HepG2 (cell line): ENCODE measurements around the gene PRKACB. TPM values are rescaled to one million over a fixed set of nuclear protein-coding genes. Genes with fewer than 3 reads are reported as not detected.

Source experiments
- ATAC-seq: fragments of 200-7000 bp; cut with Tn5 transposase; 3 replicates; pipeline ENCODE4 v1.9.1; 2020; ENCODE audit warnings: mild to moderate bottlenecking, moderate library complexity
- BruUV-seq: library from RNA; stranded (reverse); fragments of 400-500 nt; replicated peaks from 2 replicates; lab custom pipeline; 2021; lab: Mats Ljungman, UMichigan
- CTCF ChIA-PET: fragments of 300-600 bp; formaldehyde crosslinking; extraction: SDS; loops from one replicate; lab custom pipeline; 2021; ENCODE audit warnings: low total read pairs, inconsistent platforms, low intra/inter-chr PET ratio; lab: Yijun Ruan, JAX
- POLR2A ChIA-PET: fragments of 350-600 bp; sonication (Branson Sonifier 250); formaldehyde crosslinking; loops from one replicate; lab custom pipeline; 2020; ENCODE audit warnings: antibody characterized with exemption, inconsistent platforms; lab: Yijun Ruan, JAX
- DNase-seq: peaks from one replicate; pipeline ENCODE4 v3.0.0-alpha.2; 2015; ENCODE audit warnings: low spot score
- FAIRE-seq: peaks from 3 replicates; lab custom pipeline; 2011; peaks lifted over from hg19 to GRCh38; lab: Jason Lieb, UNC
- H2AFZ ChIP-seq: one replicate; pipeline ENCODE4 v1.6.1; 2011; ENCODE audit warnings: low read length, inconsistent platforms
- H3K27ac ChIP-seq: fragments of 300-600 bp; 3 replicates; pipeline ENCODE4 v1.8.0; 2011; ENCODE audit warnings: mixed run types, mild to moderate bottlenecking, mixed read lengths, low read length, inconsistent platforms; ENCODE audit not compliant: insufficient read depth; ENCODE audit errors: extremely low read length
- H3K27me3 ChIP-seq, 2 experiments: fragments of 200-600 bp in 1 of 2; 2 replicates in 1 of 2; 3 replicates in 1 of 2; pipeline versions ENCODE4 v1.6.0 to v1.8.0; 2011; ENCODE audit warnings: low read length in 2 of 2, mild to moderate bottlenecking in 2 of 2, moderate library complexity in 2 of 2, inconsistent platforms in 1 of 2; ENCODE audit not compliant: insufficient read depth in 2 of 2, control insufficient read depth in 1 of 2
- H3K36me3 ChIP-seq, 2 experiments: fragments of 200-600 bp in 1 of 2; replicated peaks in 1 of 2; 2 replicates in 1 of 2; 3 replicates in 1 of 2; pipeline versions ENCODE4 v1.5.1 to v1.8.0; 2011; ENCODE audit warnings: low read length in 2 of 2, inconsistent platforms in 1 of 2; ENCODE audit not compliant: insufficient read depth in 2 of 2, control insufficient read depth in 1 of 2
- H3K4me1 ChIP-seq: 2 replicates; pipeline ENCODE4 v1.5.1; 2012; ENCODE audit warnings: low read length, inconsistent platforms; ENCODE audit not compliant: insufficient read depth
- H3K4me2 ChIP-seq: 2 replicates; pipeline ENCODE4 v1.6.0; 2011; ENCODE audit warnings: low read depth, low read length, inconsistent platforms
- H3K4me3 ChIP-seq, 3 experiments: fragments of 200-600 bp in 1 of 3; sonication (generic), shearing (Covaris generic) in 1 of 3; replicated peaks in 1 of 3; 2 replicates each; pipeline ENCODE4 v1.5.1; 2011 to 2016; ENCODE audit warnings: low read length in 3 of 3, inconsistent platforms in 2 of 3, low read depth in 2 of 3, mild to moderate bottlenecking in 2 of 3, control low read depth in 1 of 3, mixed read lengths in 1 of 3; ENCODE audit not compliant: insufficient read depth in 1 of 3
- H3K79me2 ChIP-seq: one replicate; pipeline ENCODE4 v1.6.1; 2011; ENCODE audit warnings: low read length, inconsistent platforms; ENCODE audit not compliant: insufficient read depth
- H3K9ac ChIP-seq: 2 replicates; pipeline ENCODE4 v1.6.0; 2011; ENCODE audit warnings: mild to moderate bottlenecking, low read depth, low read length, inconsistent platforms; ENCODE audit not compliant: insufficient read depth
- H3K9me3 ChIP-seq: 2 replicates; pipeline ENCODE4 v1.5.1; 2012; ENCODE audit warnings: mild to moderate bottlenecking, low read length
- H4K20me1 ChIP-seq: 2 replicates; pipeline ENCODE4 v1.6.0; 2011; ENCODE audit warnings: inconsistent platforms, mild to moderate bottlenecking, low read length, moderate library complexity; ENCODE audit not compliant: insufficient read depth
- ATF2 ChIP-seq: sonication (generic); formaldehyde crosslinking; IDR thresholded peaks from 2 replicates; pipeline ENCODE4 v1.4.0; 2020; ENCODE audit warnings: missing genetic modification reagents
- EED ChIP-seq: sonication (generic); formaldehyde crosslinking; IDR thresholded peaks from 2 replicates; pipeline ENCODE4 v1.5.0; 2020; ENCODE audit warnings: mild to moderate bottlenecking, missing genetic modification reagents
- LBX2 ChIP-seq: sonication (generic); formaldehyde crosslinking; IDR thresholded peaks from 2 replicates; pipeline ENCODE4 v1.5.0; 2020; ENCODE audit warnings: missing genetic modification reagents, mild to moderate bottlenecking, borderline replicate concordance
- NFYC ChIP-seq: IDR thresholded peaks from 2 replicates; pipeline ENCODE4 v1.6.1; 2016; ENCODE audit warnings: missing genetic modification reagents, missing compliant biosample characterization
- SATB2 ChIP-seq: sonication (generic); formaldehyde crosslinking; IDR thresholded peaks from 2 replicates; pipeline ENCODE4 v1.5.0; 2020; ENCODE audit warnings: missing genetic modification reagents
- ZFP36L2 ChIP-seq: sonication (generic); formaldehyde crosslinking; IDR thresholded peaks from 2 replicates; pipeline ENCODE4 v1.4.0; 2020; ENCODE audit warnings: missing genetic modification reagents
- ZFP37 ChIP-seq: sonication (generic); formaldehyde crosslinking; IDR thresholded peaks from 2 replicates; pipeline ENCODE4 v1.4.0; 2020; ENCODE audit warnings: missing genetic modification reagents, borderline replicate concordance
- ZMYM4 ChIP-seq: sonication (generic); formaldehyde crosslinking; IDR thresholded peaks from 2 replicates; pipeline ENCODE4 v1.8.1; 2023; ENCODE audit warnings: mild to moderate bottlenecking, missing genetic modification reagents
- ZNF143 ChIP-seq: sonication (generic); formaldehyde crosslinking; IDR thresholded peaks from 2 replicates; pipeline ENCODE4 v1.4.0; 2020; ENCODE audit warnings: missing genetic modification reagents
- ZNF383 ChIP-seq: sonication (generic); formaldehyde crosslinking; IDR thresholded peaks from 2 replicates; pipeline ENCODE4 v1.4.0; 2020; ENCODE audit warnings: missing genetic modification reagents, mild to moderate bottlenecking, borderline replicate concordance
- ZNF687 ChIP-seq: sonication (generic); formaldehyde crosslinking; IDR thresholded peaks from 2 replicates; pipeline ENCODE4 v1.5.1; 2020; ENCODE audit warnings: mild to moderate bottlenecking, missing genetic modification reagents, moderate library complexity
- ZNF768 ChIP-seq: sonication (generic); formaldehyde crosslinking; IDR thresholded peaks from 2 replicates; pipeline ENCODE4 v1.4.0; 2020; ENCODE audit warnings: missing genetic modification reagents
- ZNF770 ChIP-seq: sonication (generic); formaldehyde crosslinking; IDR thresholded peaks from 2 replicates; pipeline ENCODE4 v1.5.0; 2020; ENCODE audit warnings: mild to moderate bottlenecking, missing genetic modification reagents
- WGBS: methylation state at CpG from one replicate; pipeline ENCODE4 v1.1.6; 2017; ENCODE audit warnings: low lambda C conversion rate; 5-methylcytosine and 5-hydroxymethylcytosine counted together
- in situ Hi-C: cut with HindIII; loops from 2 replicates; pipeline ENCODE4 v1.10.0; 2017; ENCODE audit warnings: low pct_unique_long_range_greater_than_20kb; ENCODE audit not compliant: extremely low pct_ligation_motif_present
- intact Hi-C: fragments of 100-400 bp; cut with micrococcal nuclease; formaldehyde crosslinking; loops from one replicate; pipeline ENCODE4 v1.10.0; 2022; ENCODE audit not compliant: unreplicated experiment
- polyA plus RNA-seq, 8 experiments: library from polyadenylated mRNA; depleted of rRNA in 3 of 8; stranded (reverse) in 7 of 8; unstranded in 1 of 8; fragments of >200 nt; fragmentation: Illumina TruSeq in 4 of 8; extraction: Trizol in 4 of 8; gene quantifications; 2 replicates each; pipeline versions ENCODE4 v1.2.1 to v1.2.3, GENCODE V29; 2011 to 2016; ENCODE audit warnings: low read depth in 4 of 8, missing spikeins in 1 of 8, mixed read lengths in 1 of 8; ENCODE audit not compliant: insufficient read depth in 1 of 8
- total RNA-seq, 5 experiments: library from RNA; depleted of rRNA; stranded (reverse); fragments of >200 nt; fragmentation: Illumina TruSeq; extraction: Trizol; gene quantifications; 2 replicates each; pipeline ENCODE4 v1.2.3, GENCODE V29; 2016; ENCODE audit warnings: low read depth in 1 of 5

PRKACB gene
- total and polyA plus RNA-seq, 2 of the 13 experiments (the other 11 are each of a cell fraction or from before 2014, with no cell fraction given) = 3.5 to 5.8 TPM

GRCh38 chr1:84264961-84265360 is 120.9 kb downstream of the PRKACB start (continued):
- TF ChIP-seq ZNF687 (CRISPR knock-in tag) = no peak
- no peak for TF ChIP-seq NFYC (CRISPR knock-in tag)
- no peak for TF ChIP-seq ZMYM4 (CRISPR knock-in tag)

- CTCF ChIA-PET = no interaction called here
- H4K20me1 ChIP-seq = no peaks in the 10 kb centered on the region
- WGBS = 19% methylated on average over 3 of the region's 3 CpGs
- no peaks in the 10 kb centered on the region for H3K36me3 ChIP-seq
- H2AFZ ChIP-seq = no peak overlapping the region
- H3K27ac ChIP-seq = no peak overlapping the region
- TF ChIP-seq ATF2 (CRISPR knock-in tag) = no peak
- no peak for TF ChIP-seq EED (CRISPR knock-in tag)
- no peak for TF ChIP-seq ZFP36L2 (CRISPR knock-in tag)
- TF ChIP-seq LBX2 (CRISPR knock-in tag) = no peak
- TF ChIP-seq SATB2 = no peak
- TF ChIP-seq ZNF143 (CRISPR knock-in tag) = no peak
- no peak for TF ChIP-seq ZNF383 (CRISPR knock-in tag)
- TF ChIP-seq ZNF770 = no peak
- no peak for TF ChIP-seq ZNF768
- no peak for TF ChIP-seq ZFP37 (CRISPR knock-in tag)
- no peaks in the 10 kb centered on the region for H3K79me2 ChIP-seq
- no peaks in the 10 kb centered on the region for H3K27me3 ChIP-seq
- intact Hi-C loops (no loop called here), in situ Hi-C loops (no loop called here)
- H3K4me2 ChIP-seq = no peak overlapping the region
- no TSS peak for BruUV-seq
- POLR2A ChIA-PET = no interaction called here
- no peak for FAIRE-seq
- H3K4me3 ChIP-seq = no peak overlapping the region
- peaks cover 7% of the 10 kb centered on the region for H3K4me1 ChIP-seq
- no peak overlapping the region for H3K9ac ChIP-seq
- no peak for DNase-seq
- H3K9me3 ChIP-seq = no peaks in the 10 kb centered on the region
- ATAC-seq = no peak
Measured at GRCh38 chr1:84265867-84266266, 121.8 kb downstream of the PRKACB start.
